ENCODE data around the gene KBTBD4. TPM values are rescaled to one million over a fixed set of nuclear protein-coding genes. Genes with fewer than 3 reads are reported as not detected.

Gene KBTBD4
- total and polyA plus RNA-seq, 2 of the 8 experiments (the other 6 are each of a cell fraction or from before 2014, with no cell fraction given): 12.0 to 19.5 TPM

DNA sequence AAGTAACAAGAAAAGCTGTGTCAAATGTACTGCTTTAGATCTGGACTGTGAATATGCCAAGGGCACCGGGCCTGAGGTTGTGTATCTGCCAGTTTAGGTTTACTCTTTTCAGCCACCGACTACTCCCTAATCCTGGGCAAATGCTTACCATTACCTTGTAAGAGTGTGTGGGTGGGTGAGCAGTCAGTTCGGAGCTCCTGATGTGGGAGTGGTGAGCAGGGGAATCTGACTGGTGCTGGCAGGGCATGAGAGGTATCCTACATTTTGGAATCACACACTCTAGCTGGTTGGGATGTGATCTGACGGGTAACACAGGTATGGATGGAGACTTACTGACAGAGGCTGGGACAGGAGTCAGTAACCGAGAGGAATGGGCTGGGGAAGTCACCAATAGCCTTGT lies 5.1 kb upstream of the KBTBD4 start:
- Histone ChIP-seq H3K4me3 (ENCODE audit: extremely low read depth in 1 of 4, insufficient read depth in 2 of 4, low read depth in 3 of 4, low read length in 4 of 4) (no peak overlapping the region), H4K8ac (ENCODE audit: extremely low read depth, insufficient read depth, low read length) (no peak overlapping the region), H3K23ac (ENCODE audit: insufficient read length) (no peak overlapping the region), H3K14ac (ENCODE audit: insufficient read length) (no peak overlapping the region), H2BK15ac (ENCODE audit: low read length) (no peak overlapping the region), H2AFZ (ENCODE audit: low read length) (no peak overlapping the region), H3K79me2 (ENCODE audit: control insufficient read depth in 1 of 2, insufficient read depth in 2 of 2, low read length in 2 of 2) (peaks cover 0 to 18% of the 10 kb centered on the region in 2 experiments; a peak in 3 of 4 replicates), H3K9me3 (ENCODE audit: insufficient read depth in 2 of 2, low read depth in 1 of 2, low read length in 1 of 2) (no peaks in the 10 kb centered on the region), H4K91ac (replicated peaks; ENCODE audit: insufficient read length, low read length) (no peak overlapping the region), H3K4ac (replicated peaks; ENCODE audit: insufficient read length, low read depth, low read length) (no peak overlapping the region), H3K9ac (replicated peaks in 1 of 4; ENCODE audit: extremely low read depth in 1 of 4, low read depth in 3 of 4, low read length in 3 of 4) (no peak overlapping the region), H3K27me3 (replicated peaks in 1 of 4; ENCODE audit: control insufficient read depth in 3 of 4, extremely low read depth in 1 of 4, insufficient read depth in 3 of 4, low read length in 3 of 4) (no peaks in the 10 kb centered on the region), H3K27ac (ENCODE audit: low read depth, low read length) (no peak overlapping the region), H3K4me2 (ENCODE audit: insufficient read depth in 1 of 2, low read depth in 2 of 2, low read length in 2 of 2) (no peak overlapping the region), H4K5ac (ENCODE audit: insufficient read length, low read depth, low read length) (no peak overlapping the region), H2BK12ac (ENCODE audit: low read depth, low read length) (no peak overlapping the region), H3K36me3 (ENCODE audit: control insufficient read depth in 2 of 4, insufficient read depth in 4 of 4, low read length in 3 of 4) (peaks cover 23 to 36% (median 35%) of the 10 kb centered on the region in 4 experiments), H3K79me1 (ENCODE audit: low read depth, low read length) (no peaks in the 10 kb centered on the region; the same call in 1 of the 2 replicates), H2BK120ac (replicated peaks; ENCODE audit: low read depth, low read length) (no peak overlapping the region), H2BK20ac (ENCODE audit: low read length) (no peak overlapping the region), H3K56ac (replicated peaks; ENCODE audit: insufficient read length, low read depth, low read length) (no peak overlapping the region), H3K23me2 (ENCODE audit: low read depth, low read length) (peaks cover 4% of the 10 kb centered on the region; the same call in 1 of the 2 replicates), H3K4me1 (replicated peaks in 1 of 4; ENCODE audit: control insufficient read depth in 3 of 4, insufficient read depth in 4 of 4, low read length in 3 of 4) (no peaks in the 10 kb centered on the region; a peak in 1 of 7 replicates), H3K18ac (ENCODE audit: extremely low read depth, low read length) (no peak overlapping the region), H2AK5ac (ENCODE audit: low read depth, low read length) (no peak overlapping the region), H2BK5ac (ENCODE audit: low read depth, low read length) (no peak overlapping the region; the same call in 1 of the 2 replicates), H4K20me1 (replicated peaks in 1 of 2; ENCODE audit: control insufficient read depth in 1 of 2, insufficient read depth in 2 of 2, low read length in 2 of 2) (peaks cover 2 to 3% of the 10 kb centered on the region in 2 experiments)
- DNase-seq (ENCODE audit: low read depth in 1 of 2, low spot score in 2 of 2) (no peak), FAIRE-seq (no peak)
- WGBS, 2 experiments (ENCODE audit: extremely low coverage in 1 of 2, insufficient coverage in 1 of 2, insufficient read length in 1 of 2, insufficient replicate concordance in 2 of 2, low coverage in 1 of 2, low lambda C conversion rate in 2 of 2, missing lambda C conversion rate in 1 of 2): 93% methylated on average over 5 of the region's 5 CpGs; no CpG with 5 or more reads in 1 of the 2 experiments
- TF ChIP-seq CTCF (IDR thresholded peaks at IDR 0.05; ENCODE audit: control extremely low read depth in 1 of 3, insufficient read depth in 1 of 3, low read depth in 1 of 3, low read length in 3 of 3) (no peak), FOSL1 (IDR thresholded peaks at IDR 0.05; ENCODE audit: insufficient read depth, low read depth, low read length) (no peak), MAFK (IDR thresholded peaks at IDR 0.05; ENCODE audit: low read depth, low read length) (no peak), EP300 (IDR thresholded peaks at IDR 0.05; ENCODE audit: borderline replicate concordance in 1 of 2, low read depth in 2 of 2, low read length in 2 of 2) (no peak), CBX8 (IDR thresholded peaks at IDR 0.05; ENCODE audit: borderline replicate concordance, low read depth, low read length) (no peak), SP4 (IDR thresholded peaks at IDR 0.05; ENCODE audit: low read length) (no peak)
- ChIA-PET CTCF (ENCODE audit: partially characterized antibody) (interaction anchor here (1.3 kb wide), 1 partner anchor 33 kb away, joined by 4 read pairs; no protein-coding TSS in a partner anchor), POLR2A (ENCODE audit: partially characterized antibody) (interaction anchor here (0.5 to 3.3 kb wide), 7 partner anchors 9 to 93 kb away, joined by 3 to 25 read pairs (median 3); no protein-coding TSS in a partner anchor)
